Duodenal mucosa (tissue), 2 donors: ENCODE data around the gene C3orf20.

Experiments used
- H3K27ac ChIP-seq: one replicate; pipeline ENCODE4 v1.7.0; 2013; ENCODE audit warnings: low read depth, low read length
- H3K27me3 ChIP-seq, 2 donors: one replicate each; pipeline ENCODE4 v1.7.0; 2013; ENCODE audit warnings: low read length in 2 of 2, control low read depth in 1 of 2; ENCODE audit not compliant: insufficient read depth in 2 of 2, control insufficient read depth in 1 of 2
- H3K36me3 ChIP-seq, 2 donors: one replicate each; pipeline ENCODE4 v1.7.0; 2013; ENCODE audit warnings: low read length in 2 of 2, control low read depth in 1 of 2; ENCODE audit not compliant: insufficient read depth in 2 of 2, control insufficient read depth in 1 of 2
- H3K4me1 ChIP-seq, 2 donors: one replicate each; pipeline ENCODE4 v1.7.0; 2013; ENCODE audit warnings: low read length in 2 of 2, control low read depth in 1 of 2; ENCODE audit not compliant: insufficient read depth in 2 of 2, control insufficient read depth in 1 of 2
- H3K4me3 ChIP-seq, 2 donors: one replicate each; pipeline ENCODE4 v1.7.0; 2013; ENCODE audit warnings: low read length in 2 of 2, low read depth in 1 of 2
- H3K9ac ChIP-seq, 2 donors: one replicate each; pipeline ENCODE4 v1.7.0; 2013; ENCODE audit warnings: low read length in 2 of 2, low read depth in 1 of 2
- H3K9me3 ChIP-seq, 2 donors: one replicate each; pipeline ENCODE4 v1.7.0; 2013; ENCODE audit warnings: low read length in 2 of 2, control low read depth in 1 of 2; ENCODE audit not compliant: control insufficient read depth in 1 of 2

Gene C3orf20

DNA sequence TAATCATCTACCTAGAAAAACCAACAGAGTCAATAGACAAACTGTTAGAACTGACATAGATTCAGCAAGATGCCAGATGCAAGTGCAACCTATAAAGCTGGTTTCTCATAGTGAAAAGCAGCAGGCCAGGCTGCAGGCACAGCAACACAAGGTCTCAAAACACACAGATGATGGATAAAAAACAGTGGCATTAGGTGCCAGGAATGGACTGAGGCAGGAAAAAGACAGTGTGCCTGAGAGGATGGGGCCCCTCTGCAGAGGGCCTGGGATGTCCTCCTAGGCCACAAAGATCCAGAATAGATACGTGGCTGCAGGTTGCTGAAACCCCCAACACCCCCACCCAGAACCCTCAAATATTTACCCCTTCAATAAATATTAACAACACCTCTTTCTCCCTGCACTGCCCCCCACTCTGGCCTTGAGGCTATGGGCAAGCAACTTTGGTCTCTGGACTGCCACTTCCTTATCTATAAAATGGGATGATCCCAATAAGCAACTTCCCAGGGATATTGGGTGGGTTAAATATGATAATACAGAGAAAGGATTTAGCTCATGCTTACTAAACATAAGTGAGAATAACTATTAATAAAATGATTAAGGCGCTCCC lies 108.6 kb downstream of the C3orf20 start:
- Histone ChIP-seq H3K27me3 (no peaks in the 10 kb centered on the region), H3K9me3 (peaks cover 0 to 3% of the 10 kb centered on the region in 2 donors), H3K4me1 (no peaks in the 10 kb centered on the region), H3K4me3 (no peak overlapping the region), H3K9ac (no peak overlapping the region), H3K36me3 (no peaks in the 10 kb centered on the region), H3K27ac (no peak overlapping the region)

DNA sequence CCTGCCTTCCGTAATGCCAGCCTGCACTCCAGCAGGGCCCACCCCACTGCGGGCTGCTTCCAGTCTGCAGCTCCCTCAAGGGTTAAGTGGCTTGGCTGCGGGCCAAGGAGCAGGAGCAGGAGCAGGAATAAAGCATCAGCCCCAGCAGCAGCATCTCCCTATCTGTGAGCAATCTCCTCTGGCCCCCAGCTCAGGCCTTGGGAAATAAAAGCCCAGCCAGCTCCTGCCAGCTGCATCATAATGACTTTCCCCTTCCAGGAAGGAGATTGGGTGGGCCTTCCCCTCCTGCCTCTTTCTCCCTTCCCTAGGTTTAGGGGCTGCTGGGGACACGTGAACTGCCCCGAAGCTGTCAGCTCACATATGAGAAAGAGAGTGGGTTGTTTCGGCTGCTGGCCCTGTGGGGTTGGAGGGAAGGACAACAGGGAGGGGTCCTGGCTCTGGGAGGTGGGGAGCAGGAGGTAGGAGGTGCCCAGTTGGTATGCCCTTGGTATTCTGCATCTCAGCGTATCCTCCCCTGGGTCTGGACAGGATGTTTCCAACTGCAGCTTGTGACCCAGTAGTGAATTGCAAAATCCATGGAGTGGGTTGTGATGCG lies 109.2 kb downstream of the C3orf20 start:
- Histone ChIP-seq H3K9ac (no peak overlapping the region), H3K27ac (no peak overlapping the region)

DNA sequence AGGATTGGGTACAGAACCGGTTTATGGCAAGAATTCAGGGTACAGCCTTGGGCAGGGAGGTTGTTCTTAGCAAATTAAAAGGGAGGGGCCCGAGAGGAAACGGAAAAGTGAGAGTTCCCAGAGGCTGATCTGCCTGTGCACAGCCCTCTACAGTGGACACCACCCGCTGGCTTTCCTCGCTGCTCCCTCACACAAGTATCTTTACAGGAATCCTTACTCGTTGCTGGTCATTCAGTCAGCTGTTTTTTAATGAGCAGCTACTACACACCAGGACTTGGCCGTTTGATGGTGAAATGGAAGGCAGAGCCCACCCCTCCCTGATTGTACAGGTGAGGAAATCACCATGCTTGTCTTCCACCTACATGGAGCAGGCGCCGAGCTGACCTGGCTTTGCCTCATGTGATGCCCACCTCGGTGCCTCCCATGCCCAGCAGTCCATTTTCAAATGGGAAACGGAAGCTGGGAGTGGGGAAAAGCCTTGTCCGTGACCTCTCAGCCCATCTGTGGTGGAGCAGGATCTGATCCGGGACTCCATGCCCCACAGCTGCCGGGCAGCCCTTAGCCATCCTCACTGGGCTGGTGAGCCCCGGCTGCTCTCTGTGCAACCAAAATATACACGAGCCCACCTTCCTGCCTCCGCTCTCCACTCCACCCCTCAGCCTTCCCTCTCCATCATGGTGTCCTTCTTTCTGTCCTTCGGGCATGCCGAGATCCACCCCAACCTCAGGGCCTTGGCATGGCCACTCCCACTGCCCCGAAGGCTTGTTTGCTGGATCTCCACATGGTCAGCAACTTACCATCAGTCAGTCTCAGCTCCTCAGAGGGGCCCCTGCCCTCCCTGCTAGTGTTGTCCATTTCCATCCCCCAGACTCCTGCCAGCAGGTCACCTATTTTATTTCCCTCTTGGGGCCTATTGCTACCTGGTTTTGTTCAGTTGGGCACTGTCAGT lies 110.5 kb downstream of the C3orf20 start:
- Histone ChIP-seq H3K4me3 (no peak overlapping the region), H3K9me3 (no peaks in the 10 kb centered on the region), H3K36me3 (no peaks in the 10 kb centered on the region), H3K9ac (no peak overlapping the region), H3K27me3 (no peaks in the 10 kb centered on the region), H3K4me1 (peaks cover 0 to 3% of the 10 kb centered on the region in 2 donors), H3K27ac (no peak overlapping the region)

More for the DNA sequence above, 109.2 kb downstream of the C3orf20 start:
- Histone ChIP-seq H3K27me3 (no peaks in the 10 kb centered on the region), H3K9me3 (no peaks in the 10 kb centered on the region), H3K4me3 (no peak overlapping the region), H3K36me3 (no peaks in the 10 kb centered on the region), H3K4me1 (peaks cover 0 to 2% of the 10 kb centered on the region in 2 donors)

DNA sequence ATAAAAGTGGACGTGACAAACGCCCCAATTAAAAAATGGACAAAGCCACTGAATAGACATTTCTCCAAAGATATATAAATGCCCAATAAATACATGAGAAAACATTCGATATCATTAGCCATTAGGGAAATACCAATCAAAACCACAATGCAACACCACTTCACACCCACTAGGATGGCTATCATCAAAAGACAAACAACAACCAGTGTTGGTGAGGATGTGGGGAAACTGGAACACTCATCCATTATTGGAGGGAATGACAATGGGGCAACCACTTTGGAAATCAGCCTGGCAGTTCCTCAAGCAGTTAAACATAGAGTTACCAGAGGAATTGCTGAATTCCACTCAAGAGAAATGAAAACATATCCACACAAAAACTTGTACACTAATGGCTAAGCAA lies 111.4 kb downstream of the C3orf20 start:
- Histone ChIP-seq H3K9me3 (no peaks in the 10 kb centered on the region), H3K27me3 (no peaks in the 10 kb centered on the region), H3K4me3 (no peak overlapping the region), H3K9ac (no peak overlapping the region), H3K36me3 (no peaks in the 10 kb centered on the region), H3K4me1 (peaks cover 0 to 6% of the 10 kb centered on the region in 2 donors), H3K27ac (no peak overlapping the region)

DNA sequence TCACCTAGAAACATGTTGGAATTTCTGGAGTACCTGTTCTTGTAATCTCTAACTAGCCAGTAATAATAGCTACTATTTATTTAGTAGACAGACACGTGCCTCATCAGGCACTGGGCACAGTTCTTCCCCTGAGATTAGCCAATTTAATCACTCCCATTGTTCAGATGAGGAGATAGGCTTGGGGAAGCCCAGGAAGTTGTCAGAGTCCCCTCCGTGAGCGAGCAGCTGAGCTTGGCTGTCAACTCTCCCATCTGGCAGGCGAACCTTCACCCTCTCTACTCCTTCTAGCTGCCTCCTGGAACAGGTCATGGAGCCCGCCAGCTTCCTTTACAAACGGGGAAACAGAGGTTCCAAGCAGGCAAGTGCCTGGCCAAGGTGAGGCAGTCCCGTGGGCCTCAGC lies 112.7 kb downstream of the C3orf20 start:
- H3K4me3 ChIP-seq: no peak overlapping the region
- H3K4me1 ChIP-seq: peaks cover 0 to 10% of the 10 kb centered on the region in 2 donors
- no peaks in the 10 kb centered on the region for H3K9me3 ChIP-seq
- no peak overlapping the region for H3K27ac ChIP-seq
- H3K36me3 ChIP-seq: no peaks in the 10 kb centered on the region
- no peaks in the 10 kb centered on the region for H3K27me3 ChIP-seq
- no peak overlapping the region for H3K9ac ChIP-seq

GRCh38 chr3:14788644-14789043 lies 113.7 kb downstream of the C3orf20 start:
- H3K4me3 ChIP-seq: no peak overlapping the region
- no peaks in the 10 kb centered on the region for H3K27me3 ChIP-seq
- H3K27ac ChIP-seq: no peak overlapping the region
- H3K9ac ChIP-seq: no peak overlapping the region
- H3K9me3 ChIP-seq: no peaks in the 10 kb centered on the region
- peaks cover 0 to 13% of the 10 kb centered on the region in 2 donors for H3K4me1 ChIP-seq
- no peaks in the 10 kb centered on the region for H3K36me3 ChIP-seq

- H3K9ac ChIP-seq: no peak overlapping the region
- no peaks in the 10 kb centered on the region for H3K27me3 ChIP-seq
- H3K4me1 ChIP-seq: peaks cover 0 to 17% of the 10 kb centered on the region in 2 donors
- H3K27ac ChIP-seq: no peak overlapping the region
- no peaks in the 10 kb centered on the region for H3K9me3 ChIP-seq
- no peak overlapping the region for H3K4me3 ChIP-seq
- H3K36me3 ChIP-seq: no peaks in the 10 kb centered on the region
Observed at GRCh38 chr3:14789221-14789620, 114.3 kb downstream of the C3orf20 start.

DNA sequence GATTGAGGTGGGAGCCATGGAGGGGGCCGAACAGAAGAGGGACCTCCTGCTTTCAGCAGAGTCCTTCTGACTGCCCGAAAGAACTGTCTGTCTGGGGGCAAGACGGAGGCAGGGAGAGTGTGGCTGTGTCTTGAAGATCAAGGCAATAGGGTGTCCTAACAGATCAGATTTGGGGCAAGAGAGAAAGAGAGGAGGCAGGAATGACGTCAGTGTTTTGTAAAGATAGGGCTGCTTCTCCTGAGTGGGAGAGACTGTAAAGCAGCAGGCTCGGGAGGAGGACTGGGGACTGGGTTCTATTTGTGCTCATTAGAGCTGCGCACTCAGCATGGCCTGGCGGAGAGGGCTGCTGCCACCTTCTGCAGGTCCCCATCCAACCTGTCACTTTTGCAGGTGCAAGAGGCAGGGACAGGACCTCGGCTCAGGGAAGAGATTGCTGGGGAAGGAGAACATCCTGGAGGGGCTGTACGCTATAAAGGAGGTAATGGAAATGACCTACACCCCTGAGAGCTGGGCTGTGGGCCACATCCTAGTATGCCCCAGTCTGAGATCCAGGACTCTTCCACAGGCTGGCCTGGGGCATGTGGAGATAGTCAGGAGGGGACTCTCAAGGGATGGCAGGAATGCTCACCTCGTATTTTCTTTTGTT lies 114.8 kb downstream of the C3orf20 start:
- H3K27ac ChIP-seq: no peak overlapping the region
- no peaks in the 10 kb centered on the region for H3K27me3 ChIP-seq
- peaks cover 0 to 17% of the 10 kb centered on the region in 2 donors for H3K4me1 ChIP-seq
- no peak overlapping the region for H3K4me3 ChIP-seq
- H3K9me3 ChIP-seq: no peaks in the 10 kb centered on the region
- H3K9ac ChIP-seq: no peak overlapping the region
- H3K36me3 ChIP-seq: no peaks in the 10 kb centered on the region

GRCh38 chr3:14791343-14791945 lies 116.5 kb downstream of the C3orf20 start:
- H3K27ac ChIP-seq: no peak overlapping the region
- no peak overlapping the region for H3K4me3 ChIP-seq
- peaks cover 4 to 20% of the 10 kb centered on the region in 2 donors for H3K4me1 ChIP-seq
- no peaks in the 10 kb centered on the region for H3K27me3 ChIP-seq
- no peaks in the 10 kb centered on the region for H3K36me3 ChIP-seq
- H3K9ac ChIP-seq: no peak overlapping the region
- no peaks in the 10 kb centered on the region for H3K9me3 ChIP-seq
